Umbilical cord (tissue), 2 donors: ENCODE results near the gene SLC30A4. TPM values are rescaled to one million over a fixed set of nuclear protein-coding genes. Genes with fewer than 3 reads are reported as not detected.

ENCODE experiments used
- DNase-seq: peaks from one replicate; pipeline ENCODE4 v3.0.0-alpha.2; 2015; ENCODE audit warnings: low spot score
- total RNA-seq: library from RNA; depleted of rRNA; stranded (reverse); fragments of >200 nt; gene quantifications from one replicate; pipeline ENCODE4 v1.2.3, GENCODE V29; 2014; ENCODE audit warnings: low replicate concordance; ENCODE audit not compliant: insufficient read depth

SLC30A4 gene
- total RNA-seq, 1 donor from 2014 or later: 16.9 TPM

- DNase-seq: peak; percentile 17
These were observed 67.7 kb downstream of the SLC30A4 start for GRCh38 chr15:45454814-45455213.

- DNase-seq: no peak
These were observed 71.3 kb downstream of the SLC30A4 start for GRCh38 chr15:45451265-45451664.

- DNase-seq: no peak
These were observed 72.4 kb downstream of the SLC30A4 start for GRCh38 chr15:45449916-45450867.

GRCh38 chr15:45449395-45449794 is 73.2 kb downstream of the SLC30A4 start:
- no peak for DNase-seq

- no peak for DNase-seq
These were observed 74.3 kb downstream of the SLC30A4 start for GRCh38 chr15:45448066-45448915.

- no peak for DNase-seq
These were observed 78.9 kb downstream of the SLC30A4 start for GRCh38 chr15:45443645-45444044.

- DNase-seq: no peak
These were observed 79.9 kb downstream of the SLC30A4 start for GRCh38 chr15:45442507-45443135.

GRCh38 chr15:45441686-45442085 is 80.9 kb downstream of the SLC30A4 start:
- no peak for DNase-seq

- no peak for DNase-seq
These were observed 81.5 kb downstream of the SLC30A4 start for GRCh38 chr15:45441036-45441435.

GRCh38 chr15:45439521-45440260 is 82.9 kb downstream of the SLC30A4 start:
- no peak for DNase-seq

GRCh38 chr15:45435124-45435903 is 87.2 kb downstream of the SLC30A4 start:
- DNase-seq: no peak

GRCh38 chr15:45434078-45434567 is 88.4 kb downstream of the SLC30A4 start:
- DNase-seq: no peak

- no peak for DNase-seq
These were observed 91.0 kb downstream of the SLC30A4 start for GRCh38 chr15:45431511-45431910.

GRCh38 chr15:45429941-45430792 is 92.4 kb downstream of the SLC30A4 start:
- peak; percentile 28 for DNase-seq

Other genes starting within 250 kb of the SLC30A4 start
- gene GATM, start 144.2 kb downstream of the SLC30A4 start, total RNA-seq: 251 TPM
- gene BLOC1S6, start 64.6 kb upstream of the SLC30A4 start, total RNA-seq: 90.3 TPM
- gene SQOR, start 112.3 kb upstream of the SLC30A4 start, total RNA-seq: 50.6 TPM